ENCODE data around the gene AGTRAP. TPM values are rescaled to one million over a fixed set of nuclear protein-coding genes. Genes with fewer than 3 reads are reported as not detected.

Gene AGTRAP
- total RNA-seq, 1 experiment from 2014 or later: 105 TPM

DNA sequence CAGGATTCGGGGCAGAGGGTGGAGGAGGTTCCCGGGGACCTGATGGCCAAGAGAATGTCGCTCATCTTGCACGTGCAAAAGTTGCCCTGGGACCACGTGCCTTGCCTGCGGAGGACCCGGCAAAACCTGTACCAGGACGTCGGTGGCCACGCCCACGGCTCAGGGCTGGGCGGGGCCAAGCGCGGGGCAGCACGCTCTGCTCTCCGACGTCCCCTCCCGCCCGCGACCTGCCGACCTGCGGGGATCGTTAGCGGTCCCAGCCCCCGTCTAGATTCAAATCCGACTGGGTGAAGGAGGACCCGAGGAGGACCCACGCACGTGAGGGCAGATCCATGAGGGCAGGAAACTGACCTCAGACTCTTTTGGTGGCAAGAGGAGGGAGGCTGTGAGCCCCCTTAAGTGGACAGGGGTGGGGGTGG lies 26.1 kb downstream of the AGTRAP start, which contains the start of gene C1orf167:
Gene C1orf167 (plus strand): TSS at position 206 of the 419 bp plus-strand sequence. CDS start 2,208 bp downstream, outside the sequence.
- DNase-seq (ENCODE audit: low read depth): no peak

- no peak for DNase-seq (ENCODE audit: low read depth)
Measured at GRCh38 chr1:11764115-11764514, 28.2 kb downstream of the AGTRAP start.

- no peak for DNase-seq (ENCODE audit: low read depth)
Measured at GRCh38 chr1:11764519-11764918, 28.6 kb downstream of the AGTRAP start.

GRCh38 chr1:11765661-11766428 lies 29.9 kb downstream of the AGTRAP start:
- DNase-seq (ENCODE audit: low read depth): no peak

DNA sequence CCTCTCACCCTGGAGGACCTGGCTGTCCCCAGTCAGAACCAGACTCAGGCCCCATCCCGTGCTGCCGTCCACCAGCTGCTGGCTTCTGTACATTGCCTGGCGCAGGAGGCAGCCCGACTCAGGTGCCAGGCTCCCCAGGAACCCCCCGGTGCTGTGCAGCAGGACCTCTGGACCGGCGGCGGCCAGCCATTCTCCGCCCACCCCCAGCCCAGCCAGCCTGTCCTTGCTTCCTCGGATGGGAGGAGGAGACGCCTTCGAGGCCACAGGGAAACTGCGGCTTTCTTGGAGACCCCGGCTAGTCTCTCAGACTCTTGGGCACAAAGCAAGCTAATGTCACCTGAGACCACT lies 30.5 kb downstream of the AGTRAP start:
- no peak for DNase-seq (ENCODE audit: low read depth)

DNA sequence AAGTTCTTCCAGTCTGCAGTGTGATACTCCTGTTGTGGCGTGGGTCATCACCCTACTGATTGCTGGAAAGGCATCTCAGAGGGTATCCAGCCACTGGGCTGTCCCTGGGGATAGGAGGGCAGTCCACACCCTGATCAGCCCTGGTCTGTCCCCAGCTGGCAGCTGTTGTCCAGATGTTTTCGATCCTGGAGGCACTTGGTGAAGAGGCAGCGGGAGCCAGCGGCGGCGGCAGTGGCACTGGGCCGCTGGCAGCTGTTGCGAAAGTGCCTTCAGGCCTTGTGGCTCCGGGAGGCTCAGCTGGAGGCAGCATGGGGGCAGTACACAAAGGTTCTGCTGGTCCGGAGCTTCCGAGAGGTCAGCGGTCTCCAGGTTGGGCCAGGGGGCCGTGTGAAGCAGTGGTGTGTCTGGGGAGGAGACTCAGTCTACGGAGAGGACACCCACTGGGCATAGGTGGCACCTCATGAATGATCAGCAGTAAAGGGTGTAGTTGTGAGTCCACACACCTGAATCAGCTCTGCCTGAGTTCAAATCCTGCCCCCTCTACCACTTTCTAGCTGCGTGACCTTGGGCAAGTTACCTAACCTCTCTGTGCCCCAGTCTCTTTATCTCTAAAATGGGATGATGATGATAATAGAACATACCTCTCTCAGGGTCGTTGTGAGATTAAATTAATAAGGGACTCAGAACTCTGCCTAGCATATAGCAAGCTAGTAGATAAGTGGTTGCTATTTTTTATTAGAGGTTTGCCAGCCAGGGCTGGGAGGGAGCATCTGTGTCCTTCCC lies 32.2 kb downstream of the AGTRAP start:
- DNase-seq (ENCODE audit: low read depth): no peak

DNA sequence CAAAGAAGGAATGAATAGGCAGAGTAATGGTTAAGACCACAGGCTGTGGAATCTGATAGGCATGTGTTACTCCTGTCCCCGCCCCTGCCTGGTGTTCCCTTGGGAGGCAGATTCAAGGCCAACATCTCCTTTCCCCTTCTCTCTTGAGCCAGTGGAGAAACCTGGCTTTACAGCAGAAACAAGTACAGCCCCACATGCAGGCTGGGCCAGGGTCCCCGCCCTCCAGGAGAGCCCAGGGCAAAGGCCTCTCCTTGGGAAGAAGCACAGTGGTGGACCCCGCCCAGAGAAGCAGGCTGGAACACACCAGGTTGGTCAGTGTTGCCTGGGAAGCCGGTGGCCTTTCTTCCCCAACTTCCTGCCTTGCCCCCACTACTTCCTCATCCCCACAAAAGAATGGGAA lies 32.9 kb downstream of the AGTRAP start:
- DNase-seq (ENCODE audit: low read depth): no peak

- no peak for DNase-seq (ENCODE audit: low read depth)
Measured at GRCh38 chr1:11769274-11769673, 33.3 kb downstream of the AGTRAP start.

DNA sequence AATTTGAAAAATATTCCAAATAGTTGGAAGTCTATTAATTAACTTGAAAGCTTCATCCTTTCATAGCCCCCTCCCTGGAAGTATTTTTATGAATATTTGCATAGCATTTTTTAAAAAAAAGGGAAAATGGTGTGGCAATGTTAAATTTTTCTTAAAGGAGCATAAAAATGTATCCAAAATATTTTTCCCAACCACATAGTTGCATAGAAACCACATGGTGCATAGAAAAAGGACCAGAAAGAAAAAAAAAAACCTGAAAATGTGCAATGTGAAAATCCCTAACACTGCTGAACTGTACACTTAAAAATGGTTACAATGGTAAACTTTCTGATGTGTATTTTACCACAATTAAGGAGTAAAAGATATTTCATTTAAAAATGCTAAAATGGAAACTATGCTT lies 34.1 kb downstream of the AGTRAP start:
- DNase-seq (ENCODE audit: low read depth): no peak

DNA sequence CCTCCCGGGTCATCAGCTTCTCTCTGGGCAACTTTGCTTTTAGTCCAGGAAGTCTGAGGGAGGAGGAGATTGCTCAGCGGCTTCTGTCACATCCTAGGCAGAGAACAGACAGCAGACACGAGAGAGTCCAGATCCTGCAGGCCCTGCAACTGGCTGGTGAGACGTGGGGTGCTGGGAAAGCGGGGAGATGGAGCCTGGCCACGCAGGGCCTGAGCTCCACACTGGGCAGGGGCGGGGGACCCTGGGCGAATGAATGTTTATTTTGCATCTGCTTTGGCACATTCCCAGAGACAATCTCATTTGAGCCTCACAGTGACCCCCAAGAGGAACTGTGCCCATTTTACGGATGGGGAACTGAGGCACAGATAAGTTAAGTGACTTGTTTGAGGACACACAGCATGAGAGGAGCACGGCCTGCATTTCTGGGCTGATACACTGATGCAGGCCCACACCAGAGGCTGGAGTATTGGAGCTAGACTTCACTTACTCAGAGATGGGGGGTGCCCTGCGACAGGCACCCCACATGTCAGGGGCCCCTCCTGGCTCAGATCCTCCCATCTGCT lies 35.6 kb downstream of the AGTRAP start:
- no peak for DNase-seq (ENCODE audit: low read depth)

DNA sequence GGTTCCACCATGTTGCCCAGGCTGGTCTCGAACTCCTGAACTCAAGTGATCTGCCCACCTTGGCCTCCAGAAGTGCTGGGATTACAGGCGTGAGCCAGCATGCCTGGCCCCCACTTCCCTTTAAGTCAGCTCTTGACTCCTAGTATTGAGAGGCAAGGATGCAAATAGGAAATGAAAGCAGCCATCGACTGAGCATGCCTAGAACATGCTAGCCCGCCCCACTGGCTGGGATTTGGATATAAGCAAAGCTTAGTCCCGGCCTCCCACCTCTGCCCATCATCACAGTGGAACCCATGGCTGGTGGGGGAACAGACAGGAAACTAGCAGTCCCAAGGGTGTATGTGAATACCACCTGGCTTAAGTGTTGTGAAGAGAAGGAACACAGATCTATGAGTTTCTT lies 36.5 kb downstream of the AGTRAP start:
- DNase-seq (ENCODE audit: low read depth): no peak

GRCh38 chr1:11774753-11775152 lies 38.8 kb downstream of the AGTRAP start:
- no peak for DNase-seq (ENCODE audit: low read depth)

DNA sequence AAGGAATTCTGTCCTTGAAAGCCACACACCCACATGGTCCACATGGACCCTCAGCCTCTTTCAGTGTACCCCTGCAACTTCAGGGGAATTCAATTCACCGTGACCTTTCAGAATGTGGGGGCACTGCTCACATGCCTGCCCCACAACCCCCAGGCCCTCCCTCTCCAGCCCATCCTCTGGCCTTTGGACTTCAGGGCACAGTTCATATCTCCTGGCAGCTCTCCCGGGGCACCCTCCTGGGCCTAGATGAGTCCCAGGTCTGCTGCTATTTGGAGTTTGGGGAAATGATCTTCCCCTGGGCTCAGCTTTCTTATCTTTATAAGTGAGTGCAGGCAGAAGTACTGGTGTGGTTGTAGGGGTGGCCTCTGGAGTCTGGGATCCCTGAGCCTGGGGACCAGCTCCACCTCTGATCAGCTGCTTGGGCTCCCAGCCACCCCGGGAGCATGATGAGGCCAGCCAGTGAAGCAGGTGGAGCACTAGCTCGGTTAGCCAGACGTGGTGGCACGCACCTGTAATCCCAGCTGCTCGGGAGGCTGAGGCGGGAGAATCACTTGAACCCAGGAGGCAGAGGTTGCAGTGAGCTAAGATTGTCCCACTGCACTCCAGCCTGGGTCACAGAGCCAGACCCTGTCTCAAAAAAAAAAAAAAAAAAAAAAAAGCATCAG lies 41.9 kb downstream of the AGTRAP start:
- no peak for DNase-seq (ENCODE audit: low read depth)

DNA sequence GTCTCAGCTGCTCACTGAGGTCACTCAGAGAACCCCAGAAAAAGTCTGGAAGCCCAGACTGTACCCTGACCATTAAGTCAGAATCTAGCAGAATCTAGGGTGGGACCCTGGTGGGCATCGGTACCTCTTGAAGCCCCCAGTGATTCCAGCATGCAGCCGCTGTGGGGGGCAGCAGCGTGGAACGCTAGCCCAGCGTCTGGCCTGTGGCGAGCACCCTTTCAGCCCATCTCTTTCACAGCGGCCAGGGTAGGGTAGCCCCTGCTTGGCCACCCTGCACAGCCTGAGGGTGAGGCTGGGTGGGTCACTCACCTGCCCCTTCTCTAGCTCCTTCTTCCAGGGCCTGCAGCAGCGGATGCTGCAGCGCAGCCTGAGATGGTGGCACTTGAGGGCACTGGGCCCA lies 42.4 kb downstream of the AGTRAP start:
- no peak for DNase-seq (ENCODE audit: low read depth)

- DNase-seq (ENCODE audit: low read depth): no peak
Measured at GRCh38 chr1:11778844-11779623, 43.1 kb downstream of the AGTRAP start.

DNA sequence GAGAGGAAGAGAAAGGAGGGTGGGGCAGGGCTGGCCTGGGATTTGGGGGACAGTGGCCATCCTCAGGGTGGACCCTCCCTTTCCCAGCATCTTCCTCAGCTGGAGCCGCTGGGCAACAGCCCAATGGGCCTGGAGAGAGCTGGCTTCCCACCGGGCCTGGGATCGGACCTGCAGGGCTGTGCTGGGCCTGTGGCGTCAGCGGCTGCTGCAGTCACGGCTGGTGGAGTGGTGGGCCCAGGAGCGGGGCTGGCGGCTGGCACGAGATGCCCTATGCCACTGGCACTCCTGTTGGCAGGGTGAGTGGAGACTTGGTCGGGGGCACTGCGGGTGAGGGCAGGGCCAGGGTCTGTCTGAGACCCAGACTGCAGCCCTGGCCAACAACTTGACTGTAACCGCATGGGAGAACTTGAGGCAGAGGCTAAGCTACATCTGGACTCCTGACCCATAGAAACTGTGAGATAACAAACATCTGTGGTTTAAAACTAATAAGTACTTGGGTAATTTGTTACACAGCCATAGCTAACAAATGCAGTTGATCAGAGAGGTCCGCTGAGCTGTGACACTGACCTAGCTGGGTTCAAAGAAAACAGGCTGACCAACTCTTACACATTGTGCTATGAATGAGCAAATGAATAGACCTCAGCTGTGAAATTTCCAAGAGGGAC lies 43.9 kb downstream of the AGTRAP start:
- DNase-seq (ENCODE audit: low read depth): no peak

DNA sequence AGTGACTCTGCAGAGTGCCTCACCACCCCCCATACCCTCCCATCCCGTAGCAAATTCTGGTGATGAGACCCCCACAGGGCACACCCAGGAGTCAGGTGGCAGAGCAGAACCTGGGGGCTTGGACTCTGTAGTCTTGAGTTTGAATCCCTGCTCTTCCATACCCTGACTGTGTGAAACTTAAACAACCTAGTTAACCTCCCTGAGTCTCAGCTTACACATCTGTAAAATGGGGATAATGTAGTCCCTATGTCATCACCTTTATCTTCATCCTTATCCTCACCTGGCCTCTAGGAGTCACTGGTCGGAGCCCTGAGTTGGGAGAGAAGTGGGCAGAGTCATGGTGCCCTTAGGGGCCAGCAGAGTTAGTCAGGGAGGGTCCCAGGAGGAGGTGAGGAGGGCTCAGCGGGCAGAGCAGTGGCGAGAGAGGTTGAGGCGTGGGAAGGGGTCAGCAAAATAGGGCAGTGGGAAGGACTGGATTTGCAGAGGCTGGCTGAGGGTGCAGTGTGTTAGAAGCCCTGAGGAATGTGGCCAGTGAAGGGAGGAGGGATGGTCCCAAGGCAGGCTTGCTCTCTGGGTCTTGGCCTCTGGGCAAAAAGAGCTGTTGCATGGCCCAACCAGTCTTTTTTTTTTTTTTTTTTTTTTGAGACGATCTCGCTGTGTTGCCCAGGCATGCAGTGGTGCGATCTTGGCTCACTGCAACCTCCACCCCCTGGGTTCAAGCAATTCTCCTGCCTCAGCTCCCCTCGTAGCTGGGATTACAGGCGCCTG lies 44.6 kb downstream of the AGTRAP start:
- DNase-seq (ENCODE audit: low read depth): no peak

DNA sequence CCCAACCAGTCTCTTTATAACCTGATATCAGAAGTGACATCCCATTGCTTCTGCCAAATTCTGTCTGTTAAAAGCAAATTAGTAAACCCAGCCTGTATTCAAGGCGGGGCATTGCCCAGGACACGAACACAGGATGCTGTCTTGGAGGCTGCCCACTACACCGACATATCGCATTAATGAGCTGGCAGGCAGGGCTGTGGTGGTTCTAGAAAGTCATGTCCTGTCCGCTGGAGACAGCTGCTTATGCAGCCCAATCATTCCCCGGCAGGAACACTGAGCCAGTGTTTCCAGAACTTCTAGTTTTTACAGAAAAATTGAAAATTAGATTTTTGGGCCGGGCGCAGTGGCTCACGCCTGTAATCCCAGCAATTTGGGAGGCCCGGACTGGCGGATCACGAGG lies 45.4 kb downstream of the AGTRAP start:
- DNase-seq (ENCODE audit: low read depth): peak; percentile 50

DNA sequence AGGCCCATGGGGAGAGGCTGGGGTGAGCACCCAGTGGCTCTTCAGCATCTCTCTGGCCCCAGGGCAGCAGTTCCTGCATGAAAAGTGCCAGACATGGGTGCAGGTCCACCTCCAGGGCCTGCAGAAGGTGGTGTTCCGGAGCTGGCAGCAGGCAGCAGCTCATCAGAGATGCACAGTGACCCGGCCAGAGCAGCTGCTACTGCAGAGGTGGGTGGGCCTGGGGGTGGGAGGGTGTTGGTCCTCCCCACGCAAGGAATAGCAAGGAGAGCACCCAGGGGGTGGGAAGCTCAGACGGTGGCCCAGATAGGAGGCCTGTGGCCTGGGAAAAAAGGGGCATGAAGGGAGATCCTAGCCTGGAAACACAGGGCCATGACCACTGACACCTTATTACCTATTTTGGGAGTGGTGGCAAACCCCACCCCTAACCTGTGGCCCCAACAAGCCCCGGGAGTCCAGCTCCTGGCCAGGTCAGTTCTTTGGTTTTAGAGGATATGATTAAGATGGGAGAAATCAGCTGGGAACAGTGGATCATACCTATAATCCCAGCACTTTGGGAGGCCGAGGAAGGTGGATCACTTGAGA lies 46.3 kb downstream of the AGTRAP start:
- no peak for DNase-seq (ENCODE audit: low read depth)

DNA sequence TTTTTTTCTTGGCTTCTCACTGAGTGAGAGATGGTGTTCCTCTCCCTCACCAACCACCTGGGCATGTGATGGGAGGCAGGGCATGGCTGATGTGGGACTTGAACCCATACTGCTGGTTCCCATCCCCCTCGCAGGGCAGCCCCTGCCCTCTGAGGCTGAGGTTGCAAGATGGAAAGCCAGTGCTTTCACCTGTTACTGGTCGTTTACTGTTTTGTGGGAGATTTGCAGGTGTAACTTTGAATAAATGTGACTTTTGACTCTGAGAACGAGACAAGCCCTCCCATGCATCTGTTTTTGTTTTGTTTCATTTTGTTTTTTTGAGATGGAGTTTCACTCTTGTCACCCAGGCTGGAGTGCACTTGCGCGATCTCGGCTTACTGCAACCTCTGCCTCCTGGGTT lies 47.6 kb downstream of the AGTRAP start:
- DNase-seq (ENCODE audit: low read depth): no peak
